H9 (cell line): Measurements from ENCODE around the gene FXYD6. TPM values are rescaled to one million over a fixed set of nuclear protein-coding genes. Genes with fewer than 3 reads are reported as not detected.

Experiments
- DNase-seq: peaks from one replicate; pipeline ENCODE4 v3.0.0-alpha.2; 2017
- H2AFZ ChIP-seq: one replicate; pipeline ENCODE4 v1.6.1; 2013; ENCODE audit warnings: mild to moderate bottlenecking, low read length, control low read depth, moderate library complexity
- H2AK5ac ChIP-seq: 2 replicates; pipeline ENCODE4 v1.6.1; 2013; ENCODE audit warnings: low read length, control low read depth, mixed read lengths; ENCODE audit not compliant: insufficient read length
- H2BK120ac ChIP-seq: one replicate; pipeline ENCODE4 v1.6.1; 2013; ENCODE audit warnings: low read depth, mild to moderate bottlenecking, low read length, control low read depth, inconsistent platforms; ENCODE audit not compliant: poor library complexity, severe bottlenecking
- H2BK12ac ChIP-seq: 2 replicates; pipeline ENCODE4 v1.6.1; 2013; ENCODE audit warnings: low read length, control low read depth, mixed read lengths, low read depth; ENCODE audit not compliant: insufficient read length
- H2BK15ac ChIP-seq: 2 replicates; pipeline ENCODE4 v1.6.1; 2013; ENCODE audit warnings: low read depth, low read length, control low read depth
- H2BK20ac ChIP-seq: one replicate; pipeline ENCODE4 v1.6.1; 2013; ENCODE audit warnings: low read depth, mild to moderate bottlenecking, low read length, control low read depth, inconsistent platforms; ENCODE audit not compliant: poor library complexity, severe bottlenecking
- H2BK5ac ChIP-seq: 2 replicates; pipeline ENCODE4 v1.6.1; 2013; ENCODE audit warnings: low read length, control low read depth, mixed read lengths; ENCODE audit not compliant: insufficient read length
- H3K14ac ChIP-seq: 2 replicates; pipeline ENCODE4 v1.6.1; 2013; ENCODE audit warnings: low read length, control low read depth; ENCODE audit not compliant: insufficient read depth
- H3K18ac ChIP-seq: 2 replicates; pipeline ENCODE4 v1.6.1; 2013; ENCODE audit warnings: low read depth, mild to moderate bottlenecking, mixed read lengths, low read length, control low read depth; ENCODE audit not compliant: insufficient read length
- H3K23ac ChIP-seq: 2 replicates; pipeline ENCODE4 v1.6.1; 2013; ENCODE audit warnings: low read length, control low read depth, mixed read lengths, low read depth; ENCODE audit not compliant: insufficient read length
- H3K23me2 ChIP-seq: 2 replicates; pipeline ENCODE4 v1.6.1; 2013; ENCODE audit warnings: low read depth, mild to moderate bottlenecking, mixed read lengths, low read length, control low read depth; ENCODE audit not compliant: insufficient read length, poor library complexity, severe bottlenecking
- H3K27ac ChIP-seq: 2 replicates; pipeline ENCODE4 v1.5.1; 2013; ENCODE audit warnings: low read length, control low read depth, mixed read lengths, low read depth; ENCODE audit not compliant: insufficient read length
- H3K27me3 ChIP-seq: 2 replicates; pipeline ENCODE4 v1.6.1; 2013; ENCODE audit warnings: low read length, control low read depth, inconsistent platforms; ENCODE audit not compliant: insufficient read depth
- H3K4ac ChIP-seq: 2 replicates; pipeline ENCODE4 v1.6.1; 2013; ENCODE audit warnings: low read depth, mild to moderate bottlenecking, control low read depth, inconsistent platforms, low read length, moderate library complexity
- H3K4me1 ChIP-seq: 2 replicates; pipeline ENCODE4 v1.6.1; 2013; ENCODE audit warnings: low read length, control low read depth, inconsistent platforms; ENCODE audit not compliant: insufficient read depth
- H3K4me2 ChIP-seq: 2 replicates; pipeline ENCODE4 v1.6.1; 2013; ENCODE audit warnings: low read length, control low read depth, mixed read lengths; ENCODE audit not compliant: insufficient read length, insufficient read depth
- H3K56ac ChIP-seq: 2 replicates; pipeline ENCODE4 v1.6.1; 2013; ENCODE audit warnings: low read depth, mild to moderate bottlenecking, mixed read lengths, low read length, control low read depth; ENCODE audit not compliant: insufficient read length
- H3K79me1 ChIP-seq: 2 replicates; pipeline ENCODE4 v1.6.1; 2013; ENCODE audit warnings: low read depth, mild to moderate bottlenecking, moderate library complexity, low read length, control low read depth, inconsistent platforms; ENCODE audit not compliant: insufficient read depth, poor library complexity, severe bottlenecking
- H3K79me2 ChIP-seq: 2 replicates; pipeline ENCODE4 v1.6.1; 2013; ENCODE audit warnings: low read length, control low read depth, inconsistent platforms; ENCODE audit not compliant: insufficient read depth
- H3K9ac ChIP-seq: 2 replicates; pipeline ENCODE4 v1.6.1; 2013; ENCODE audit warnings: low read length, control low read depth, mixed read lengths; ENCODE audit not compliant: insufficient read length; ENCODE audit errors: extremely low read depth
- H3K9me3 ChIP-seq: one replicate; pipeline ENCODE4 v1.6.1; 2013; ENCODE audit warnings: low read depth, low read length, inconsistent platforms; ENCODE audit not compliant: control insufficient read depth
- H3T11ph ChIP-seq: one replicate; pipeline ENCODE4 v1.6.1; 2013; ENCODE audit warnings: mild to moderate bottlenecking, low read length, control low read depth, inconsistent platforms
- H4K20me1 ChIP-seq: one replicate; pipeline ENCODE4 v1.6.1; 2013; ENCODE audit not compliant: control insufficient read depth, insufficient read length, insufficient read depth
- H4K5ac ChIP-seq: 2 replicates; pipeline ENCODE4 v1.6.1; 2013; ENCODE audit warnings: low read depth, mild to moderate bottlenecking, mixed read lengths, low read length, control low read depth; ENCODE audit not compliant: insufficient read length
- H4K8ac ChIP-seq: replicated peaks from 2 replicates; pipeline ENCODE4 v1.6.1; 2013; ENCODE audit warnings: low read length, control low read depth, mixed read lengths, low read depth; ENCODE audit not compliant: insufficient read length
- H4K91ac ChIP-seq: 2 replicates; pipeline ENCODE4 v1.6.1; 2013; ENCODE audit warnings: low read depth, mild to moderate bottlenecking, moderate library complexity, mixed read lengths, low read length, control low read depth; ENCODE audit not compliant: insufficient read length
- H3K27ac Mint-ChIP-seq, 3 experiments: 2 replicates in 2 of 3; 3 replicates in 1 of 3; pipeline ENCODE4 v1.8.0; 2020 to 2021; ENCODE audit warnings: mixed read lengths in 3 of 3, mild to moderate bottlenecking in 1 of 3, moderate library complexity in 1 of 3
- H3K27me3 Mint-ChIP-seq: 2 replicates; pipeline ENCODE4 v1.8.0; 2021; ENCODE audit warnings: low read depth, mild to moderate bottlenecking, moderate library complexity, mixed read lengths
- H3K36me3 Mint-ChIP-seq, 3 experiments: 2 replicates in 2 of 3; 3 replicates in 1 of 3; pipeline ENCODE4 v1.8.0; 2020 to 2021; ENCODE audit warnings: low read depth in 3 of 3, mixed read lengths in 3 of 3; ENCODE audit not compliant: insufficient read depth in 1 of 3
- H3K4me1 Mint-ChIP-seq, 2 experiments: 2 replicates each; pipeline ENCODE4 v1.8.0; 2020; ENCODE audit warnings: mixed read lengths in 2 of 2
- H3K4me3 Mint-ChIP-seq, 2 experiments: 2 replicates in 1 of 2; 3 replicates in 1 of 2; pipeline ENCODE4 v1.8.0; 2020 to 2021; ENCODE audit warnings: mild to moderate bottlenecking in 2 of 2, mixed read lengths in 2 of 2, moderate library complexity in 1 of 2
- H3K9me3 Mint-ChIP-seq, 2 experiments: 2 replicates in 1 of 2; 3 replicates in 1 of 2; pipeline ENCODE4 v1.8.0; 2020; ENCODE audit warnings: mild to moderate bottlenecking in 2 of 2, mixed read lengths in 2 of 2, moderate library complexity in 1 of 2
- CTCF ChIP-seq: fragments of 200-600 bp; sonication (generic); conservative IDR thresholded peaks from 3 replicates; pipeline ENCODE4 v1.8.0; 2021; ENCODE audit warnings: antibody characterized with exemption, mild to moderate bottlenecking
- WGBS: extraction: QIAGEN DNeasy Blood & Tissue Kit; methylation state at CpG from one replicate; pipeline ENCODE4 v1.1.7; 2013; ENCODE audit warnings: missing lambda C conversion rate, low lambda C conversion rate, mixed read lengths; ENCODE audit not compliant: insufficient read length; ENCODE audit errors: extremely low coverage; 5-methylcytosine and 5-hydroxymethylcytosine counted together
- total RNA-seq: library from RNA; stranded (reverse); gene quantifications from 2 replicates; pipeline ENCODE4 v1.2.1, GENCODE V29; 2021

The FXYD6 gene
- total RNA-seq, 1 experiment from 2014 or later: 18.3 TPM

GRCh38 chr11:117837070-117837776 is 39.2 kb downstream of the FXYD6 start:
- no peak overlapping the region for H3K56ac ChIP-seq
- no peaks in the 10 kb centered on the region for H3K4me1 ChIP-seq
- no peak overlapping the region for H2BK12ac ChIP-seq
- no CpG with 5 or more reads among the region's 18 CpGs for WGBS
- DNase-seq: peak; percentile 23
- no peak overlapping the region for H2AK5ac ChIP-seq
- Mint-ChIP-seq H3K4me1 (peaks cover 19 to 20% of the 10 kb centered on the region in 2 experiments), H3K4me3 (no peak overlapping the region), H3K9me3 (no peaks in the 10 kb centered on the region), H3K36me3 (peaks cover 0 to 10% (median 0%) of the 10 kb centered on the region in 3 experiments; a peak in 2 of 7 replicates), H3K27ac (peak overlapping the region in 1 of 3 experiments; percentile 9; a peak in 1 of 7 replicates), H3K27me3 (peaks cover 3% of the 10 kb centered on the region)
- no peak overlapping the region for H2AFZ ChIP-seq
- no peak overlapping the region for H3T11ph ChIP-seq
- H2BK20ac ChIP-seq: no peak overlapping the region
- no peak overlapping the region for H2BK15ac ChIP-seq
- H3K14ac ChIP-seq: peak overlapping the region; percentile 17; the same call in 1 of the 2 replicates
- no peak overlapping the region for H3K4me2 ChIP-seq
- H3K23ac ChIP-seq: no peak overlapping the region
- H2BK5ac ChIP-seq: no peak overlapping the region
- no peak overlapping the region for H3K9ac ChIP-seq
- no peak overlapping the region for H3K18ac ChIP-seq
- H3K9me3 ChIP-seq: no peaks in the 10 kb centered on the region
- H3K79me2 ChIP-seq: no peaks in the 10 kb centered on the region
- no peak for TF ChIP-seq CTCF
- no peak overlapping the region for H4K5ac ChIP-seq
- no peaks in the 10 kb centered on the region for H3K23me2 ChIP-seq
- H4K91ac ChIP-seq: no peak overlapping the region
- no peak overlapping the region for H3K4ac ChIP-seq
- H2BK120ac ChIP-seq: no peak overlapping the region
- H3K27ac ChIP-seq: no peak overlapping the region
- H3K27me3 ChIP-seq: no peaks in the 10 kb centered on the region
- no peaks in the 10 kb centered on the region for H3K79me1 ChIP-seq
- H4K20me1 ChIP-seq: peaks cover 2% of the 10 kb centered on the region
- H4K8ac ChIP-seq: no peak overlapping the region
